DOHH2 (cell line): ENCODE measurements around the gene PEAK3.

Experiments used
- H3F3A ChIP-seq: fragments of 200-600 bp; sonication (generic), shearing (Covaris generic); 2 replicates; pipeline ENCODE4 v1.6.0; 2016; ENCODE audit warnings: antibody characterized with exemption, mild to moderate bottlenecking; ENCODE audit not compliant: control insufficient read depth, insufficient read depth
- H3K27ac ChIP-seq: fragments of 200-600 bp; sonication (generic); 2 replicates; pipeline ENCODE4 v1.5.1; 2014; ENCODE audit warnings: low read depth, mild to moderate bottlenecking, low read length, moderate library complexity
- H3K27me3 ChIP-seq: fragments of 200-600 bp; sonication (generic); 2 replicates; pipeline ENCODE4 v1.6.1; 2014; ENCODE audit warnings: mild to moderate bottlenecking, low read length, mixed read lengths; ENCODE audit not compliant: control insufficient read depth
- H3K36me3 ChIP-seq: fragments of 200-600 bp; sonication (generic); 2 replicates; pipeline ENCODE4 v1.6.1; 2014; ENCODE audit warnings: mild to moderate bottlenecking, low read length, moderate library complexity, mixed read lengths; ENCODE audit not compliant: control insufficient read depth
- H3K4me1 ChIP-seq: fragments of 200-600 bp; sonication (generic); 2 replicates; pipeline ENCODE4 v1.6.1; 2014; ENCODE audit warnings: mild to moderate bottlenecking, low read length, mixed read lengths; ENCODE audit not compliant: control insufficient read depth
- H3K4me2 ChIP-seq: fragments of 200-600 bp; sonication (generic); 2 replicates; pipeline ENCODE4 v1.6.0; 2014; ENCODE audit warnings: mild to moderate bottlenecking, low read length, moderate library complexity
- H3K4me3 ChIP-seq: fragments of 200-600 bp; sonication (generic); 2 replicates; pipeline ENCODE4 v1.5.1; 2014; ENCODE audit warnings: mild to moderate bottlenecking, low read length, mixed read lengths
- H3K79me2 ChIP-seq: fragments of 200-600 bp; sonication (generic); 2 replicates; pipeline ENCODE4 v1.6.1; 2014; ENCODE audit warnings: mild to moderate bottlenecking, low read length, mixed read lengths; ENCODE audit not compliant: control insufficient read depth
- H3K9me2 ChIP-seq: fragments of 200-600 bp; sonication (generic); replicated peaks from 2 replicates; pipeline ENCODE4 v1.6.1; 2014; ENCODE audit warnings: mild to moderate bottlenecking, low read length, mixed read lengths; ENCODE audit not compliant: control insufficient read depth
- H3K9me3 ChIP-seq: fragments of 200-600 bp; sonication (generic); 2 replicates; pipeline ENCODE4 v1.6.1; 2014; ENCODE audit warnings: antibody characterized with exemption, low read length, mixed read lengths; ENCODE audit not compliant: control insufficient read depth, insufficient read depth
- H4K20me1 ChIP-seq: fragments of 200-600 bp; sonication (generic); 2 replicates; pipeline ENCODE4 v1.6.0; 2014; ENCODE audit warnings: low read depth, mild to moderate bottlenecking, antibody characterized with exemption, low read length, moderate library complexity; ENCODE audit not compliant: control insufficient read depth, insufficient read depth
- CTCF ChIP-seq: fragments of 200-600 bp; sonication (generic); IDR thresholded peaks from one replicate; pipeline ENCODE4 v1.5.1; 2014; ENCODE audit warnings: antibody characterized with exemption, mild to moderate bottlenecking, low read depth, low read length; ENCODE audit not compliant: poor library complexity, severe bottlenecking
- EZH2phosphoT487 ChIP-seq: fragments of 200-600 bp; sonication (generic); IDR thresholded peaks from 2 replicates; pipeline ENCODE4 v1.6.1; 2017; ENCODE audit warnings: borderline replicate concordance, mild to moderate bottlenecking, antibody characterized with exemption, low read length, moderate library complexity, mixed read lengths

Gene PEAK3

GRCh38 chr19:2270157-2270422 lies 11.9 kb downstream of the PEAK3 start:
- Histone ChIP-seq H3F3A (peaks cover 41% of the 10 kb centered on the region), H3K4me1 (peaks cover 59% of the 10 kb centered on the region), H3K9me3 (no peaks in the 10 kb centered on the region), H3K4me3 (peak overlapping the region; percentile 86), H3K79me2 (peaks cover 67% of the 10 kb centered on the region), H3K9me2 (no peaks in the 10 kb centered on the region), H3K36me3 (peaks cover 52% of the 10 kb centered on the region), H3K27me3 (no peaks in the 10 kb centered on the region), H3K27ac (peak overlapping the region; percentile 85), H3K4me2 (peak overlapping the region; percentile 99), H4K20me1 (peaks cover 24% of the 10 kb centered on the region)
- TF ChIP-seq EZH2phosphoT487: no peak
- no peak for TF ChIP-seq CTCF

GRCh38 chr19:2269244-2270156 lies 12.5 kb downstream of the PEAK3 start:
- H3K4me2 ChIP-seq: peak overlapping the region; percentile 99
- H3K4me3 ChIP-seq: peak overlapping the region; percentile 86
- no peaks in the 10 kb centered on the region for H3K9me2 ChIP-seq
- H3K9me3 ChIP-seq: no peaks in the 10 kb centered on the region
- H3K27me3 ChIP-seq: no peaks in the 10 kb centered on the region
- peaks cover 48% of the 10 kb centered on the region for H3K36me3 ChIP-seq
- TF ChIP-seq CTCF (no peak), EZH2phosphoT487 (no peak)
- H3F3A ChIP-seq: peaks cover 41% of the 10 kb centered on the region
- H3K4me1 ChIP-seq: peaks cover 64% of the 10 kb centered on the region
- H3K79me2 ChIP-seq: peaks cover 63% of the 10 kb centered on the region
- H3K27ac ChIP-seq: peak overlapping the region; percentile 85
- peaks cover 24% of the 10 kb centered on the region for H4K20me1 ChIP-seq

GRCh38 chr19:2268861-2269243 lies 13.1 kb downstream of the PEAK3 start:
- Histone ChIP-seq H3K9me3 (no peaks in the 10 kb centered on the region), H3K4me1 (peaks cover 65% of the 10 kb centered on the region), H3K79me2 (peaks cover 57% of the 10 kb centered on the region), H4K20me1 (peaks cover 18% of the 10 kb centered on the region), H3K9me2 (no peaks in the 10 kb centered on the region), H3K4me2 (peak overlapping the region; percentile 95), H3F3A (peaks cover 36% of the 10 kb centered on the region), H3K27me3 (no peaks in the 10 kb centered on the region), H3K4me3 (peak overlapping the region; percentile 74), H3K27ac (peak overlapping the region; percentile 20; the same call in 1 of the 2 replicates), H3K36me3 (peaks cover 41% of the 10 kb centered on the region)
- no peak for TF ChIP-seq CTCF
- TF ChIP-seq EZH2phosphoT487: no peak
